HepG2 (cell line): ENCODE data around the gene MTA2. TPM values are rescaled to one million over a fixed set of nuclear protein-coding genes. Genes with fewer than 3 reads are reported as not detected.

ENCODE experiments used
- ATF5 ChIP-seq: sonication (generic); formaldehyde crosslinking; IDR thresholded peaks from 2 replicates; pipeline ENCODE4 v1.4.0; 2020; ENCODE audit warnings: mild to moderate bottlenecking, low read depth, missing genetic modification reagents
- BATF2 ChIP-seq: sonication (generic); formaldehyde crosslinking; IDR thresholded peaks from 2 replicates; pipeline ENCODE4 v1.8.0; 2022; ENCODE audit warnings: mild to moderate bottlenecking, missing genetic modification reagents, moderate library complexity
- BCL6 ChIP-seq: IDR thresholded peaks from 2 replicates; pipeline ENCODE4 v1.6.1; 2016; ENCODE audit warnings: missing genetic modification reagents, missing compliant biosample characterization
- CSRNP1 ChIP-seq: sonication (generic); formaldehyde crosslinking; IDR thresholded peaks from 2 replicates; pipeline ENCODE4 v1.8.1; 2023; ENCODE audit warnings: mild to moderate bottlenecking, missing genetic modification reagents
- EHMT2 ChIP-seq: fragments of 200-600 bp; sonication (generic); IDR thresholded peaks from 2 replicates; pipeline ENCODE4 v1.7.0; 2017; ENCODE audit warnings: antibody characterized with exemption, low read depth, low read length, borderline replicate concordance
- ESRRA ChIP-seq: sonication (generic); formaldehyde crosslinking; IDR thresholded peaks from 2 replicates; pipeline ENCODE4 v1.5.1; 2020; ENCODE audit warnings: mild to moderate bottlenecking, low read depth, missing genetic modification reagents
- FOXP4 ChIP-seq: sonication (generic); formaldehyde crosslinking; IDR thresholded peaks from 2 replicates; pipeline ENCODE4 v1.4.0; 2020; ENCODE audit warnings: missing genetic modification reagents
- HOXA5 ChIP-seq: sonication (generic); formaldehyde crosslinking; IDR thresholded peaks from 2 replicates; pipeline ENCODE4 v1.4.0; 2020; ENCODE audit warnings: missing genetic modification reagents
- MIER2 ChIP-seq: IDR thresholded peaks from 2 replicates; pipeline ENCODE4 v1.6.1; 2016; ENCODE audit warnings: missing biosample characterization, missing genetic modification reagents
- PRDM4 ChIP-seq: sonication (generic); formaldehyde crosslinking; IDR thresholded peaks from 2 replicates; pipeline ENCODE4 v1.9.0; 2021; ENCODE audit warnings: missing genetic modification reagents, borderline replicate concordance
- SIN3A ChIP-seq: IDR thresholded peaks from 2 replicates; pipeline ENCODE4 v1.6.1; 2011; ENCODE audit warnings: low read depth, mild to moderate bottlenecking, control low read depth, low read length, borderline replicate concordance
- SMARCC2 ChIP-seq: fragments of 450-650 bp; IDR thresholded peaks from 2 replicates; pipeline ENCODE4 v1.6.1; 2017; ENCODE audit warnings: antibody characterized with exemption, mild to moderate bottlenecking
- SNAI1 ChIP-seq: sonication (generic); formaldehyde crosslinking; IDR thresholded peaks from 2 replicates; pipeline ENCODE4 v1.5.0; 2020; ENCODE audit warnings: mild to moderate bottlenecking, missing genetic modification reagents, borderline replicate concordance
- TRAFD1 ChIP-seq: sonication (generic); formaldehyde crosslinking; IDR thresholded peaks from 2 replicates; pipeline ENCODE4 v1.5.1; 2020; ENCODE audit warnings: missing genetic modification reagents, mild to moderate bottlenecking, borderline replicate concordance
- ZFP37 ChIP-seq: sonication (generic); formaldehyde crosslinking; IDR thresholded peaks from 2 replicates; pipeline ENCODE4 v1.4.0; 2020; ENCODE audit warnings: missing genetic modification reagents, borderline replicate concordance
- ZNF292 ChIP-seq: sonication (generic); formaldehyde crosslinking; IDR thresholded peaks from 2 replicates; pipeline ENCODE4 v1.8.1; 2022; ENCODE audit warnings: mild to moderate bottlenecking, low read depth, missing genetic modification reagents, borderline replicate concordance
- ZNF460 ChIP-seq: sonication (generic); formaldehyde crosslinking; IDR thresholded peaks from 2 replicates; pipeline ENCODE4 v1.5.1; 2020; ENCODE audit warnings: missing genetic modification reagents, mild to moderate bottlenecking, borderline replicate concordance
- ZNF558 ChIP-seq: sonication (generic); formaldehyde crosslinking; IDR thresholded peaks from 2 replicates; pipeline ENCODE4 v1.9.0; 2022; ENCODE audit warnings: mild to moderate bottlenecking, missing genetic modification reagents, borderline replicate concordance
- ZNF788 ChIP-seq: sonication (generic); formaldehyde crosslinking; IDR thresholded peaks from 2 replicates; pipeline ENCODE4 v1.5.0; 2020; ENCODE audit warnings: mild to moderate bottlenecking, missing genetic modification reagents, borderline replicate concordance
- polyA plus RNA-seq, 8 experiments: library from polyadenylated mRNA; depleted of rRNA in 3 of 8; stranded (reverse) in 7 of 8; unstranded in 1 of 8; fragments of >200 nt; fragmentation: Illumina TruSeq in 4 of 8; extraction: Trizol in 4 of 8; gene quantifications; 2 replicates each; pipeline versions ENCODE4 v1.2.1 to v1.2.3, GENCODE V29; 2011 to 2016; ENCODE audit warnings: low read depth in 4 of 8, missing spikeins in 1 of 8, mixed read lengths in 1 of 8; ENCODE audit not compliant: insufficient read depth in 1 of 8
- total RNA-seq, 5 experiments: library from RNA; depleted of rRNA; stranded (reverse); fragments of >200 nt; fragmentation: Illumina TruSeq; extraction: Trizol; gene quantifications; 2 replicates each; pipeline ENCODE4 v1.2.3, GENCODE V29; 2016; ENCODE audit warnings: low read depth in 1 of 5

The MTA2 gene
- total and polyA plus RNA-seq, 2 of the 13 experiments (the other 11 are each of a cell fraction or from before 2014, with no cell fraction given), result 14.0 to 70.0 TPM

- TF ChIP-seq SMARCC2 (no peak), ZNF460 (CRISPR knock-in tag) (no peak), HOXA5 (CRISPR knock-in tag) (no peak), FOXP4 (CRISPR knock-in tag) (peak; percentile 49), BCL6 (CRISPR knock-in tag) (peak; percentile 62), ZNF788 (CRISPR knock-in tag) (peak; percentile 42; the same call in 1 of the 2 replicates), PRDM4 (CRISPR knock-in tag) (no peak), SIN3A (peak; percentile 71; the same call in 1 of the 2 replicates), ESRRA (CRISPR knock-in tag) (no peak), BATF2 (CRISPR knock-in tag) (no peak), CSRNP1 (CRISPR knock-in tag) (no peak), ZNF558 (no peak), ZFP37 (CRISPR knock-in tag) (no peak), MIER2 (CRISPR knock-in tag) (no peak), ZNF292 (CRISPR knock-in tag) (no peak; the same call in 1 of the 2 replicates), TRAFD1 (CRISPR knock-in tag) (no peak; the same call in 1 of the 2 replicates), ATF5 (no peak), SNAI1 (CRISPR knock-in tag) (no peak), EHMT2 (no peak)
Measured at GRCh38 chr11:62547691-62548281, 53.9 kb downstream of the MTA2 start (continued).
